HFFc6 (cell line): Measurements from ENCODE around the gene VCL. TPM values are rescaled to one million over a fixed set of nuclear protein-coding genes. Genes with fewer than 3 reads are reported as not detected.

Experiments used
- DNase-seq: peaks from one replicate; pipeline ENCODE4 v3.0.0-alpha.2; 2018
- H3K27ac Mint-ChIP-seq: 2 replicates; pipeline ENCODE4 v1.8.0; 2020; ENCODE audit warnings: mild to moderate bottlenecking, mixed read lengths
- H3K27me3 Mint-ChIP-seq: 2 replicates; pipeline ENCODE4 v1.8.0; 2021; ENCODE audit warnings: mild to moderate bottlenecking, moderate library complexity, mixed read lengths; ENCODE audit not compliant: insufficient read depth
- H3K36me3 Mint-ChIP-seq: 2 replicates; pipeline ENCODE4 v1.8.0; 2021; ENCODE audit warnings: low read depth, mixed read lengths
- H3K4me1 Mint-ChIP-seq: 2 replicates; pipeline ENCODE4 v1.8.0; 2020; ENCODE audit warnings: low read depth, mixed read lengths
- H3K4me3 Mint-ChIP-seq: 2 replicates; pipeline ENCODE4 v1.8.0; 2020; ENCODE audit warnings: mild to moderate bottlenecking, moderate library complexity, mixed read lengths
- H3K9me3 Mint-ChIP-seq: 2 replicates; pipeline ENCODE4 v1.8.0; 2020; ENCODE audit warnings: mild to moderate bottlenecking, mixed read lengths
- total RNA-seq, 6 experiments: library from RNA; stranded (reverse); fragmentation: NEBNext Ultra II Directional; extraction: Animal tissue kit (Norgen Biotek cat#: 25700); gene quantifications; 2 replicates in 1 of 6; 3 replicates in 5 of 6; pipeline ENCODE4 v1.2.3, GENCODE V29; 2021
- TF ChIP-seq, protein P1 (sequence below): fragments of 200-600 bp; sonication (generic); IDR thresholded peaks from 2 replicates; pipeline ENCODE4 v1.5.0; 2021; ENCODE audit warnings: antibody characterized with exemption, mild to moderate bottlenecking

VCL gene
- total RNA-seq, 6 experiments from 2014 or later, result 366 to 443 (median 406) TPM

- H3K27ac Mint-ChIP-seq, result peak overlapping the region; percentile 27; the same call in 1 of the 2 replicates
- H3K4me3 Mint-ChIP-seq, result no peak overlapping the region; the same call in 1 of the 2 replicates
- DNase-seq, result no peak
- TF ChIP-seq, protein P1, sequence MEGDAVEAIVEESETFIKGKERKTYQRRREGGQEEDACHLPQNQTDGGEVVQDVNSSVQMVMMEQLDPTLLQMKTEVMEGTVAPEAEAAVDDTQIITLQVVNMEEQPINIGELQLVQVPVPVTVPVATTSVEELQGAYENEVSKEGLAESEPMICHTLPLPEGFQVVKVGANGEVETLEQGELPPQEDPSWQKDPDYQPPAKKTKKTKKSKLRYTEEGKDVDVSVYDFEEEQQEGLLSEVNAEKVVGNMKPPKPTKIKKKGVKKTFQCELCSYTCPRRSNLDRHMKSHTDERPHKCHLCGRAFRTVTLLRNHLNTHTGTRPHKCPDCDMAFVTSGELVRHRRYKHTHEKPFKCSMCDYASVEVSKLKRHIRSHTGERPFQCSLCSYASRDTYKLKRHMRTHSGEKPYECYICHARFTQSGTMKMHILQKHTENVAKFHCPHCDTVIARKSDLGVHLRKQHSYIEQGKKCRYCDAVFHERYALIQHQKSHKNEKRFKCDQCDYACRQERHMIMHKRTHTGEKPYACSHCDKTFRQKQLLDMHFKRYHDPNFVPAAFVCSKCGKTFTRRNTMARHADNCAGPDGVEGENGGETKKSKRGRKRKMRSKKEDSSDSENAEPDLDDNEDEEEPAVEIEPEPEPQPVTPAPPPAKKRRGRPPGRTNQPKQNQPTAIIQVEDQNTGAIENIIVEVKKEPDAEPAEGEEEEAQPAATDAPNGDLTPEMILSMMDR, result no peak
- H3K9me3 Mint-ChIP-seq, result no peaks in the 10 kb centered on the region
- peaks cover 21% of the 10 kb centered on the region for H3K4me1 Mint-ChIP-seq
- H3K36me3 Mint-ChIP-seq, result peaks cover 57% of the 10 kb centered on the region
- peaks cover 32% of the 10 kb centered on the region for H3K27me3 Mint-ChIP-seq
These were observed 107.1 kb downstream of the VCL start for GRCh38 chr10:74104996-74105395.

- H3K27me3 Mint-ChIP-seq, result peaks cover 33% of the 10 kb centered on the region
- no peak overlapping the region; the same call in 1 of the 2 replicates for H3K4me3 Mint-ChIP-seq
- peaks cover 39% of the 10 kb centered on the region for H3K4me1 Mint-ChIP-seq
- H3K27ac Mint-ChIP-seq, result peak overlapping the region; percentile 30
- TF ChIP-seq, protein P1, result no peak
- peaks cover 72% of the 10 kb centered on the region for H3K36me3 Mint-ChIP-seq
- DNase-seq, result no peak
- H3K9me3 Mint-ChIP-seq, result no peaks in the 10 kb centered on the region
These were observed 109.5 kb downstream of the VCL start for GRCh38 chr10:74107391-74107790.

DNA sequence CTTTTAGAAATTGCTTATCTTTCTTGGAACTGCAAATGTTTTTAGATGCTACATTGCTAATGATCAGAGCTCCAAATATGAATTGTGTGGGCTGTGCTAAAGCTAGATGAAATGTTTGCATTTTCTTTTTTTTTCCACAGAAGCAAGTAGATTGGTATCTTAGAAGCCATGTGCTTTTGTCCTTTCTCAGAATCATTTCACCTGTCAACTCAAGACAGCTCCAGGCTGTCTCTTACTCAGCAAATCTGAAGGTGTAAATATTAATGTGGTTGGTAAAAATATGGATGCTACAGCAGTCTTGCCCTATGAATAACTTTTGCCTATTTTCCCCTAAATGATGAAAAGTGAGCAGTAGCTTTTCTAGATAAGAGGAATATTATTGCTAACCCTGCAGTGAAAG lies 111.5 kb downstream of the VCL start:
- peaks cover 26% of the 10 kb centered on the region for H3K27me3 Mint-ChIP-seq
- H3K27ac Mint-ChIP-seq, result peak overlapping the region; percentile 16; the same call in 1 of the 2 replicates
- no peak overlapping the region for H3K4me3 Mint-ChIP-seq
- no peaks in the 10 kb centered on the region; the same call in 1 of the 2 replicates for H3K9me3 Mint-ChIP-seq
- peaks cover 75% of the 10 kb centered on the region for H3K36me3 Mint-ChIP-seq
- peaks cover 59% of the 10 kb centered on the region for H3K4me1 Mint-ChIP-seq
- DNase-seq, result no peak
- TF ChIP-seq, protein P1, result no peak

GRCh38 chr10:74110120-74110519 lies 112.2 kb downstream of the VCL start:
- H3K4me3 Mint-ChIP-seq, result no peak overlapping the region
- peaks cover 76% of the 10 kb centered on the region for H3K36me3 Mint-ChIP-seq
- TF ChIP-seq, protein P1, result no peak
- no peak for DNase-seq
- peaks cover 23% of the 10 kb centered on the region for H3K27me3 Mint-ChIP-seq
- H3K9me3 Mint-ChIP-seq, result no peaks in the 10 kb centered on the region; the same call in 1 of the 2 replicates
- peaks cover 59% of the 10 kb centered on the region for H3K4me1 Mint-ChIP-seq
- H3K27ac Mint-ChIP-seq, result peak overlapping the region; percentile 31; the same call in 1 of the 2 replicates

- TF ChIP-seq, protein P1, result no peak
- Mint-ChIP-seq H3K27me3 (peaks cover 23% of the 10 kb centered on the region), H3K36me3 (peaks cover 82% of the 10 kb centered on the region), H3K4me3 (peak overlapping the region; percentile 30; the same call in 1 of the 2 replicates), H3K4me1 (peaks cover 55% of the 10 kb centered on the region), H3K9me3 (no peaks in the 10 kb centered on the region; the same call in 1 of the 2 replicates), H3K27ac (peak overlapping the region; percentile 73)
- DNase-seq, result no peak
These were observed 113.9 kb downstream of the VCL start for GRCh38 chr10:74111799-74112198.
